HG02884 (cell line): Measurements from ENCODE around the gene GPC5.

Experiments used
- ATAC-seq: cut with Tn5 transposase; IDR thresholded peaks from one replicate; pipeline ENCODE4 v1.9.1; 2021; ENCODE audit warnings: mild to moderate bottlenecking, moderate library complexity; ENCODE audit not compliant: unreplicated experiment

The GPC5 gene

DNA sequence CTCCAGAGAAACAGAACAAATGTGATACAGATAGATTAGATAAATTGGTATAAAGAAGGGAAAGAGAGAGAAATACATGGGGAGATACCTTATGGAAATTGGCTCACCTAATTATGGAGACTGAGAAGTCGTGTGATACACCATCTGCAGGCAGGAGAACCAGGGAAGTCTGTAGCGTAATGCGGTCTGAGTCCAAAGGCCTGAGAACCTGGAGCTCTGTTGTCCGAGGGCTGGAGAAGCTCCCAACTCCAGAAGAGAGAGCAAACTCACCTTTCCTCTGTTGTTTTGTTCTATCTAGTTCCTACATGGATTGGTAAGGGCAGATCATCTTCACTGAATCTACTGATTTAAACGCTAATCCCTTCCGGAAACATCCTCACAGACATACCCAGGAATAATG lies 1179.9 kb downstream of the GPC5 start:
- no peak for ATAC-seq

- no peak for ATAC-seq
These were observed 1191.5 kb downstream of the GPC5 start for GRCh38 chr13:92589955-92590354.

- ATAC-seq = no peak
These were observed 1192.1 kb downstream of the GPC5 start for GRCh38 chr13:92590503-92590908.

- ATAC-seq = no peak
These were observed 1192.7 kb downstream of the GPC5 start for GRCh38 chr13:92591117-92591516.

- no peak for ATAC-seq
These were observed 1194.3 kb downstream of the GPC5 start for GRCh38 chr13:92592757-92593156.

GRCh38 chr13:92602560-92602959 lies 1204.1 kb downstream of the GPC5 start:
- ATAC-seq = no peak

- ATAC-seq = no peak
These were observed 1211.0 kb downstream of the GPC5 start for GRCh38 chr13:92609376-92609775.

DNA sequence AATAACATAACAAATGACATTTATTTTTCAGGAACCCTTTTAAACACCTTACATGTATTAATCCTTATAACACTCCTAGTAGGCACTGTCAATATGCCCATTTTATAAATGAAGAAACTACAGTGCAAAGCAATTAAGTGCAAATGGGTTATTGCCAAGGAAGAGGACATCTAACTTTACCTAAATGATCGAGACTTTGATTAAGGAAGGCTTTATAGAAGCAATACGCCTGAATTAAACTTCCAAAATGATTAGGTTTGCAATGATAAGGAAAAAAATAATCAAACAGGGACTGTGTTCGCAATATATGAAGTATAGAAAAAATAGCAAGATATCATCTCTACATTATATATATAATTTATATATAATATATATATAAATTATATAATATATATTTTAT lies 1214.5 kb downstream of the GPC5 start:
- ATAC-seq = no peak

GRCh38 chr13:92613921-92614320 lies 1215.5 kb downstream of the GPC5 start:
- no peak for ATAC-seq

DNA sequence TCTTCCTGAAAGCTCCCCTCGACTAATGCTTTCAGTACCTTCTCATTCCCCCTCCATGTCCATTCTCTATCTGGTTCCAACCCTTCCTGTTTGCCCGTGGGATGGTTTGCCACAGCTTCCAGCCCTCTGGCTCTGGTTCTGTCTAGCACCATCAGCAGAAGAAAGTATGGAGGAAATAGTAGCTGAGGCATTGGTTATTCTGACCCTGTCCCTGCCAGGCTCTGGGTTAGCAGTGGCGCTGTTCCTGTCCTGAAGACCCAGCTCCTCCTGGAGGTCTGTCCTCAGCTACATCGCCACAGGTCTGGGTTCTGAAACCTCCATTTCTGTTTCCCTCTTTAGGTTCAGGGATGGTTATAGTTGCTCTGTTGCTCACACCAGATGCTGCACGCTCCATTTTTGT lies 1223.6 kb downstream of the GPC5 start:
- ATAC-seq = no peak

- ATAC-seq = no peak
These were observed 1224.5 kb downstream of the GPC5 start for GRCh38 chr13:92622905-92623304.

DNA sequence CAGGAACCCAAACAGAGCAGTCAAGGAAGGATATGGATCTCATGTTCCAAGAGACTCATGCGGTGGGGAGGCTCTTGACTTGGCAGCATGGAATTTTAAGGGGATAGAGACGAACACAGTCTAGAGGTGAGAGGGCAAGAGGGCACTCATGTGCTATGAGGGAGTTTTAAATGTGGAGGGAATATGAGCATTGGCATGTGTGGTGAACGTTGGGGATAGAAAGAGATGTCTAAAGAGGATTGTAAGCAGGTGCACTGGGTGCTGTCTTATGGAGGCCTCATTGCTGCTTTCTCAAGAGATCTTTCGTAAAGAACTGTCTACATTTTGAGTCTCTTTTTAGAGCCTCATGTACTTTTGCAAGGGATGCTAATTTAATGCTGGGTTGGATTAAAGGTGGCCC lies 1227.9 kb downstream of the GPC5 start:
- no peak for ATAC-seq

GRCh38 chr13:92640936-92641335 lies 1242.5 kb downstream of the GPC5 start:
- ATAC-seq = no peak

GRCh38 chr13:92649140-92649813 lies 1250.9 kb downstream of the GPC5 start:
- no peak for ATAC-seq

- ATAC-seq = no peak
These were observed 1257.7 kb downstream of the GPC5 start for GRCh38 chr13:92656103-92656502.

DNA sequence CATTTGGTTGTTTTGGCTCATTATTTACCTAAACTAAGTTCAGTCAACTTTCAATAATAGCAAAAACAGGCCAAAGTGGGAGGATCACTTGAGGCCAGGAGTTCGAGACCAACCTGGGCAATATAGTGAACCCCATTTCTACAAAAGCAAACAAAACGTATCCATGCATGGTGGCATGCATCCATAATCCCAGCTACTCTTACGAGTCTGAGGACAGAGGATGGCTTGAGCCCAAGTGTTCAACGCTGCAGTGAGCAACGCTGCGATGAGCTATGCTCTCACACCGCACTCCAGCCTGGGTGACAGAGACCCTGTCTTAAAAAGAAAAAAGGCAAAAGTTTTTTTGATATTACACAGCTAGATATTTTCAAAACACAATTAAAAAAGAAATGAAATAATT lies 1258.2 kb downstream of the GPC5 start:
- no peak for ATAC-seq

GRCh38 chr13:92657565-92657964 lies 1259.1 kb downstream of the GPC5 start:
- ATAC-seq = no peak

- no peak for ATAC-seq
These were observed 1259.9 kb downstream of the GPC5 start for GRCh38 chr13:92658293-92658692.

DNA sequence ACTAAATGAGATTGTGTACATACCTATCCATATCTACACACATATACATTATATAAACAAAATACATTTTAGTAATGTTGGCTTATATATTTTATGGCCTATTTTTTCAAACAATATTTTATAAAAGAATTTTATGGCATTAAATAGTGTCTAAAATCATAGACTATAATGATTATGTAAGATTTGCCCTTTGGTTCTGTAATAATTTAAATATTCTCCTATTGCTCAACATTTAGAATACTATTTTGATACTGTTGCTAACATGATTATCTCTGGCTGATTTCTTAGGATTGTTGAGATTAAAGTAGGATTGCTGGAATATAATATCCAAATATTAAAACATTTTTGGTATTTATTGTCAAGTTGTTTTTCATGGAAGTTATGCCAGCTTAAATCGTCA lies 1263.0 kb downstream of the GPC5 start:
- no peak for ATAC-seq

DNA sequence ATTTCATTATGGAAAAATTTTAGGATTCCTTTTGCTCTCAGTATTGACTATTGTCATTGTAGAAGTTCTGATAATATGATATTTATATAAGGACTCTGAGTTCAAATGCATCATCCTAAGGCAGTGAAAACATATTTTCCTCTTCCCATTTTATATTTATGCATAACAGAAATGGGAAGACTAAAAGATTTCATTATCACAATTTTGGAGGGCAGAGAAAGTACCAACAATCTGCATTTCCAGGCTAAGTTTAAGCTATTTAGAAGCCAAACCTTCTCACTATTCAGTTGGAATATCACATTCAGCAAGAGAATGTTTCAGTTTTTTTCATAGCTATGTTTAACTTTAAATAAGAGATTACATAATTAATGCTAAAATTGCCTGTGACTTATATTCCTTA lies 1269.7 kb downstream of the GPC5 start:
- no peak for ATAC-seq

DNA sequence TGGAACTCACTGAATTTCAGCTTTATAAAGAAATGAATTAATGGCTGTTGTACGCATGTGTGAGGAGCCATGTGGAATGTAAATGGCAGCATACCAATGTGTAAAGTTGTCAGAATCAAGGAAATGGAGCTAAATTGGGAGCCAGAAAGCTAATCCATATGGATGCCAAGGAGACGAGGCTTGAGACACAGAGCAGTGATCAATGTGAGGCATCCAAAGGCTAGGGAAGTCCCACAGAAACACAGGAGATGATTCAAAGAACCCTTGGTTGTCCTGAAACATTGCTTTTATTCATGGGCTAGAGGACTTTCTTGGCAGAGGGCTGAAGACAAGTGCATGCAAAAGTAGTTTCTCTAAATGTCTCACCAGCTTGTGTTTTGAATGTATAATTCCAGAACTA lies 1271.7 kb downstream of the GPC5 start:
- no peak for ATAC-seq

GRCh38 chr13:92671821-92672220 lies 1273.4 kb downstream of the GPC5 start:
- ATAC-seq = no peak

- no peak for ATAC-seq
These were observed 1277.8 kb downstream of the GPC5 start for GRCh38 chr13:92676246-92676645.
